Ascending aorta (tissue), 2 donors: ENCODE measurements around the gene SUSD3. TPM values are rescaled to one million over a fixed set of nuclear protein-coding genes. Genes with fewer than 3 reads are reported as not detected.
A peak's percentile ranks its signal among the peaks of the same experiment; 100 is the strongest.

Experiments used
- DNase-seq, 2 donors: peaks; one replicate each; pipeline ENCODE4 v3.0.0-alpha.2; 2019; ENCODE audit warnings: low spot score in 2 of 2
- H3K27ac ChIP-seq, 2 donors: fragments of 200-600 bp; sonication (generic); one replicate each; pipeline ENCODE4 v1.5.1; 2016 to 2017; ENCODE audit warnings: mild to moderate bottlenecking in 1 of 2
- H3K27me3 ChIP-seq: fragments of 200-600 bp; sonication (generic); one replicate; pipeline ENCODE4 v1.5.1; 2017
- H3K36me3 ChIP-seq, 2 donors: fragments of 200-600 bp; sonication (generic); one replicate each; pipeline ENCODE4 v1.5.1; 2016
- H3K4me1 ChIP-seq, 2 donors: fragments of 200-600 bp; sonication (generic); one replicate each; pipeline ENCODE4 v1.5.1; 2016 to 2017; ENCODE audit warnings: mild to moderate bottlenecking in 1 of 2
- H3K4me3 ChIP-seq, 2 donors: fragments of 200-600 bp; sonication (generic); one replicate each; pipeline ENCODE4 v1.5.1; 2016 to 2017; ENCODE audit warnings: mild to moderate bottlenecking in 1 of 2
- H3K9me3 ChIP-seq, 2 donors: fragments of 200-600 bp; sonication (generic); one replicate each; pipeline ENCODE4 v1.5.1; 2016
- CTCF ChIP-seq, 3 experiments: fragments of 200-600 bp in 2 of 3; fragments of 450-650 bp in 1 of 3; sonication (generic) in 2 of 3; IDR thresholded peaks; one replicate each; pipeline ENCODE4 v1.5.1; 2016 to 2019; ENCODE audit warnings: antibody characterized with exemption in 3 of 3, mild to moderate bottlenecking in 1 of 3, moderate library complexity in 1 of 3
- intact Hi-C: fragments of 100-400 bp; cut with DNase I; formaldehyde crosslinking; loops from one replicate; pipeline ENCODE4 v1.15.1; 2023
- total RNA-seq: library from RNA; depleted of rRNA; stranded (reverse); fragments of >200 nt; gene quantifications from one replicate; pipeline ENCODE4 v1.1.0, GENCODE V29; 2016

Gene SUSD3
- total RNA-seq, 1 donor from 2014 or later, result not detected

- intact Hi-C loops, result loop anchor here (10.0 kb wide), 1 partner anchor 976 kb away; the partner anchor contains the start of gene SPTLC1
- Histone ChIP-seq H3K4me1 (peaks cover 3 to 6% of the 10 kb centered on the region in 2 donors), H3K4me3 (no peak overlapping the region), H3K9me3 (peaks cover 0 to 19% of the 10 kb centered on the region in 2 donors), H3K27ac (no peak overlapping the region), H3K27me3 (no peaks in the 10 kb centered on the region), H3K36me3 (peaks cover 0 to 2% of the 10 kb centered on the region in 2 donors)
- DNase-seq, result peak in 1 of 2 donors; percentile 27
- no peak for TF ChIP-seq CTCF (IDR thresholded peaks at IDR 0.05)
Observed at GRCh38 chr9:93091056-93091452, 32.6 kb downstream of the SUSD3 start.

- peak in 1 of 2 donors; percentile 65 for DNase-seq
- H3K4me3 ChIP-seq, result no peak overlapping the region
- intact Hi-C loops, result loop anchor here (10.0 kb wide), 1 partner anchor 977 kb away; the partner anchor contains the start of gene SPTLC1
- peaks cover 0 to 19% of the 10 kb centered on the region in 2 donors for H3K9me3 ChIP-seq
- H3K27ac ChIP-seq, result no peak overlapping the region
- no peak for TF ChIP-seq CTCF (IDR thresholded peaks at IDR 0.05)
- H3K4me1 ChIP-seq, result peaks cover 3 to 6% of the 10 kb centered on the region in 2 donors
- peaks cover 0 to 2% of the 10 kb centered on the region in 2 donors for H3K36me3 ChIP-seq
- no peaks in the 10 kb centered on the region for H3K27me3 ChIP-seq
Observed at GRCh38 chr9:93091453-93092081, 33.1 kb downstream of the SUSD3 start.

- H3K4me1 ChIP-seq, result peaks cover 9 to 11% of the 10 kb centered on the region in 2 donors
- intact Hi-C loops, result loop anchor here (10.0 kb wide), 1 partner anchor 978 kb away; the partner anchor contains the start of gene SPTLC1
- H3K36me3 ChIP-seq, result no peaks in the 10 kb centered on the region
- DNase-seq, result peak in 1 of 2 donors; percentile 58
- H3K27me3 ChIP-seq, result no peaks in the 10 kb centered on the region
- peaks cover 0 to 19% of the 10 kb centered on the region in 2 donors for H3K9me3 ChIP-seq
- H3K27ac ChIP-seq, result peak overlapping the region; percentile 88 to 97
- no peak overlapping the region for H3K4me3 ChIP-seq
- no peak for TF ChIP-seq CTCF (IDR thresholded peaks at IDR 0.05)
Observed at GRCh38 chr9:93092251-93092991, 33.9 kb downstream of the SUSD3 start.

- intact Hi-C loops, result loop anchor here (10.0 kb wide), 1 partner anchor 979 kb away; the partner anchor contains the start of gene SPTLC1
- no peaks in the 10 kb centered on the region for H3K27me3 ChIP-seq
- peak in 1 of 2 donors; percentile 65 for DNase-seq
- H3K4me3 ChIP-seq, result no peak overlapping the region
- TF ChIP-seq CTCF (IDR thresholded peaks at IDR 0.05), result no peak
- no peaks in the 10 kb centered on the region for H3K36me3 ChIP-seq
- H3K4me1 ChIP-seq, result peaks cover 14 to 20% of the 10 kb centered on the region in 2 donors
- H3K27ac ChIP-seq, result peak overlapping the region; percentile 88 to 97
- peaks cover 0 to 19% of the 10 kb centered on the region in 2 donors for H3K9me3 ChIP-seq
Observed at GRCh38 chr9:93093127-93093876, 34.8 kb downstream of the SUSD3 start.
